GM19452 (cell line): Measurements from ENCODE around the gene PRF1.

Source experiments
- ATAC-seq: cut with Tn5 transposase; IDR thresholded peaks from one replicate; pipeline ENCODE4 v1.9.1; 2021; ENCODE audit not compliant: unreplicated experiment

PRF1 gene

DNA sequence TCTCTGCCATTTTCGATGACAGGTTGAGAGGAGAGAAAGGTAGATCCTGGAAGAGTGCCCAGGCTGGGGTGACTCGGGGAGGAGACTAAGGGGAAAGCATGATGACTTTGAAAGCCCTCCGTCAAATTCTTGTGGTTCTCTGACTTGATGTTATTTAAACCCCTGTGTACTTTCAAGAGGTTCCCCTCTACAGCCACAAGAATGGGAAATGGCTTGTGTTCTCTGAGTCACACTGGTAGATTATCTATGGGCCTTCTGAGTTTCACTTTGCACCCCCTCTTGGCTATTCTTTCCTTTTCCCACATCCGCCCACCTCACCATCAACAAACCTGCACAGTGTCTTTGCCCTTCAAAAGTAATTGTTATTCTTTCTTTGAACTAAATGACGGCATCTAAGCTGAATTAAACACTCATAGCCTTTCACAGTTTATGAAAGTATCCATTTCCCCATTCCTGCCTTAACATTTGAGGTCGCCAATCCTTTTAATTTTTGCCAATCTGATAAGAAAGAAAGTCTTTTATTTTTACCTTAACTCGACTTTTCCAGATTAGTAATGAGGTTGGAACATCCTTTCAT is 24.1 kb downstream of the PRF1 start:
- ATAC-seq, result peak; percentile 60

DNA sequence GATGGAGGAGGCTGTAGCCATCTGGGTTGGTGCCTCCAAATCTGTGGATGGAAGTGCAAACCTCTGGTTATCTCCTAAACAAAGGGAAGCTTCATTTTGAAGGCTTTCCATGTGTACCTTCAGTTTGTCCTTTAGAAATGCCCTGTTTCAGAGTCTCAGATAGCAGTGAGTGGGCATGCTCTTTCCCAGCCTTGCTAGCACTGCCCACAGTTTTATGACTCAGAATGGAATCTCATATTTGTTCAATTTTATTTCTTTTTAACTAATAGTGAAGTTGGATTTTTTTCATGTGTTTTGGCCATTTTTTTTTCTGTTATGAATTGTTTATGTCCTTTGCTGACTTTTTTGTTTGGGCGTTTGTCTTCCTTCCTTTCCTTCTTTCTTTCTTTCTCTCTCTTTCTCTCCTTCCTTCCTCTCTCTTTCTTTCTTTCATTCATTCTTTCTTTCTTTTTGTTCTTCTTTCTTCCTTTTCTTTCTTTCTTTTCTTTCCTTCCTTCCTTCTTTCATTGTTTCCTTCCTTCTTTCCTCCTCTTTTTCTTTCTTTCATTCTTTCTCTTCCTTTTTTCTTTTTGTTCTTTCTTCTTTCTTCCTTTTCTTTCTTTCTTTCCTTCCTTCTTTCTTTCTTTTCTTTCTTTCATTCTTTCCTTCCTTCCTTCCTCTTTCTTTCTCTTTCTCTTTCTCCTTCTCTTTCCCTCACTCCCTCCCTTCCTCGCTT is 25.6 kb downstream of the PRF1 start:
- ATAC-seq, result no peak

DNA sequence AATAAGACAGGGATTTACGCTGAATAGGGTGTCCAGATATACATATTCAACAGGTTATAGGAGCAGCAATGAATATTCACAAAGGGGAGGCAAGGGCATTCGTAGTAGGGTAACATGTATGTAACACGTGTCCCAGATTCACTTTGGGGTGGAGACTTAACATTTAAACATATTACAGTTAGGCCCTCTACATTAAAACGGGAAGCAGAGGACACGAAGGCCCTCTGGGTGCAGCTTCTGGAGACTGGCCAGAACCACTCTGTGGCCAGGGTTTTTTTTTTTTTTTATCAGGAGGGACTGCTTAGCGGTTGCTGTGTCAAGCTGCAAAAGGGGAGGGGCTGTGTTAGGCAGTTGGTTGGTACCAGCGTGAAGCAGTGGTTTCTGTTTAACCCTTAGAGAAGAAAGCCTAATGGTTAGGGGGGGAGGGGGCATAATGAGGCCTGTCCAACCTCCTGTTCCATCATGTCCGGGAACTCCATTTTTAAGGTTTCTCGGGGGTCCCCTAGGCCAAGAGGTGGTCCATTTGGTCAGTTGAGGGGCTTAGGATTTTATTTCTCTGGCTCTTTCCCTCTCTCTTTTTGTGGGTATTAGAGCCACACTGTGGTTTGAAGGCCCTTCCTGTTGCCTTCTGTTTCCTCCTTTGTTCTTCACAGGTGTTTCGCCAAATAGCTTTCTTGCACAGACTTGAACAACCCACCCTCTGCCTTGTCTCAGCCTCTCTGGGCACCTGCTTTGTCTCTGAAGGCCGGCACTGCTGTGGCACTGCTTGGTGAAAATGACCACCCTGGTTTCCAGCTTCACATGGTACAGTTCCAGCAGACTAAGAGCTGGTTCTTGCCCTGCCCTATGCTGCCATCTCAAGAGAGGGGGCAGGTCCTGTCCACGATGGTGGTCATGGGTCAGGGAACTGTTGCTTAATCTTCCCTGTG is 26.4 kb downstream of the PRF1 start:
- ATAC-seq, result peak; percentile 44

DNA sequence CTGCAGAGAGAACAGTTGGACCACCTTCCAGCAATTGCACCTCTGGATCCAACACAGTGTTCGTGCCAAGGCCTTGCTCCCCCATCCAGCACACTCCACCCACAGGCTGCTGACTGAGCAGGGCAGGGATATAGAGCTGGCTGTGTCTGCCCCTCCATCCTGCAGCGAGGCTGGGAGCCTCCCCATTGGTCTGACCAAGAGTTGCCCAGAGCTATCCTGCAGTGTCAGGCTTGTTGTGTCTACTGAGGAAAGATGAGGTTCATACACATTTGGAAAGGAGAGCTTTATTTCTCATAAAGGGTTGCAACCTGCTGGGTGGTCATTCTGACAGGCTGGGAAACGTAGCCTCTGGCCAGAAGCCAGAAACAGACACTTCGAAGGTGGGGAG is 27.1 kb downstream of the PRF1 start:
- no peak for ATAC-seq

DNA sequence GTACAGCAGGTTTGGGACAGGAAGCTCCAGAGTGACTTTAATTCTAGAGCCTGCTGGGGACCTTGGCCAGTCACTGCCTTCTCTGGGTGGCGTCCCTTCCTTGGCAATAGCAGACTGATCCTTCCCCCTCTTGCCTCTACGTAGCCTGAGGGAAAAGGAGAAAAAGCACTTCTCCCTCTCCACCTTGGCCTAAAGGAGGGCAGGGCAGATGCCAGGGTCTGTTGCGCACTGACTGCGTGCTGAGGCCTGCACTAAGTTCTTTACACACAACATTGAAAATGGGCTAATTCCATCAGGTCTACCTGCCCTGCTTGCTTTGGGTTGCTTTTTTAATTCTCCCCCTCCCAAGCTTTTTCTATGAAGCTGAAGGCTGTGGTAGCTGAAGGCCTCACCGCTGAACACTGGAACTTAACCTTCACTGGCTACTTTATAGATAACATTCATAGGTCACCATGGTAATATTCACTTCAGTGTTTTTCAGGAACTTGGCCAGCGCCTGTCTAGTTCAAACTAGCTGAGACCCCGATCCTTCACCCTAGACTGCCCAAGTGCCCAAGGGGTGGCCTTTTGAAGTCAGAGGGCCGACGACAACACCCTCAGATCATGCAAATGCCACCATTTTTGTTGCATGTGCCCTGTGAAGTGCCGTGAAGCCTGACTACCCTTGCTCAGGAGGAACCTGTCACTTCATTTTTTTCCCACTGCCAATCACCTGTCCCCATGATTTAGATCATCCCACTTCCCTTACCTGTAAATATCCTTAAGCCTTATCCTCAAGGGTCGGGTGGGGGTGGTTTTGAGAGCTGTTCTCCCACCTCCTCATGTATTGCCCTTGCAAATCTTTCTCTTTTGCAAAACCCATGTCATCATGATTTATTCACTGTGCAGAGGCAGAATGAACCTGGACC is 28.7 kb downstream of the PRF1 start:
- ATAC-seq, result no peak

GRCh38 chr10:70571636-70572439 is 30.7 kb downstream of the PRF1 start:
- ATAC-seq, result no peak

- no peak for ATAC-seq
Measured at GRCh38 chr10:70571236-70571635, 31.3 kb downstream of the PRF1 start.

DNA sequence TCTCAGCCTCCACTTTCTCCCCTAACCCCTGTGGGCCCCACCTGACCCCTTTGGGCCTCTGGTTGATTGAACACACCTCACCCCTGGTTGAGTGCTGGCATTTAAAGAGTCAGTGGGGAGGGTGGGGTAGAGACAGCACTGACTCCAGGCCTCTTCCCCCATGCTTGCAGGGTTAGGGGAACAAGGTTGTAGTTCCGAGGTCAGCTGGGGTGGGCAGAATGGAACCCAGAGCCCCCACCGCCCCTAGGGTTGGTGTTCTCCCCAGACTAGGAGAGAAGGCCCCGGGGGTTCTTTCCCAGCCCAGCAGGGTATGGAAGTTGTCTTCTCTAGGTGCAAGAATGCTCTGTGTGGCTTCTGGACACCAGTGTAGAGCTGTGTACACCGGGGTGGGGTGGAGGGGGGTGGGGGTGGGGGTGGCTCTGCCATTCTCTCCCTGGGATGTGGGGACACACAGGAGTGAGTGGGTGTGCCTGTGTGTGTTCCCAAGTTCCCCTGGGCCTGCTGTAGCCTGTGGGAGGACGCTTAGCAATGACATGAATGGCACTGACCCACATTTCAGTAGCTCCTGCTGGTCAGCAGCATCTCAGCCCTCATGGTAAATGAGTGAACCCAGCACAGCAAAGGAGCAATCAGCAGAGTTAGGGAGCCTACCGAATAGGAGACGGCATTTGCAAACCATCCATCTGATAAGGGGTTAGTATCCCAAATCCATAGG is 33.6 kb downstream of the PRF1 start:
- ATAC-seq, result no peak

DNA sequence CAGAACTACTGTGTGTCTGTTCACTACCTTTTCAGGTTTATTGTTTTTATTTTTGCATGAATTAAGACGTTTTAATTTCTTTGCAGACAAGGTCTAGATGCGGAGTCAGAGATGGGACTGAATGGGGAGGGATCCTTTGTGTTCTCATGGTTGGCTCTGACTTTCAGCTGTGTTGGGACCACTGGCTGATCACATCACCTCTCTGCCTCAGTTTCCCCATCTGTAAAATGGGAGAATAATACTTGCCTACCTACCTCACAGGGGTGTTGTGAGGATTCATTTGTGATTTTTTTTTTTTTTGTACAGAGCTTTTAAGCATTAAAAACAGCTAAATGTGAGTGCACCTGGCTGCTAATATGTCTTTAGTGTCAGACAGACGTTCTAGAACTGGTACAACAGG is 34.4 kb downstream of the PRF1 start:
- no peak for ATAC-seq

- no peak for ATAC-seq
Measured at GRCh38 chr10:70567603-70568002, 34.9 kb downstream of the PRF1 start.

DNA sequence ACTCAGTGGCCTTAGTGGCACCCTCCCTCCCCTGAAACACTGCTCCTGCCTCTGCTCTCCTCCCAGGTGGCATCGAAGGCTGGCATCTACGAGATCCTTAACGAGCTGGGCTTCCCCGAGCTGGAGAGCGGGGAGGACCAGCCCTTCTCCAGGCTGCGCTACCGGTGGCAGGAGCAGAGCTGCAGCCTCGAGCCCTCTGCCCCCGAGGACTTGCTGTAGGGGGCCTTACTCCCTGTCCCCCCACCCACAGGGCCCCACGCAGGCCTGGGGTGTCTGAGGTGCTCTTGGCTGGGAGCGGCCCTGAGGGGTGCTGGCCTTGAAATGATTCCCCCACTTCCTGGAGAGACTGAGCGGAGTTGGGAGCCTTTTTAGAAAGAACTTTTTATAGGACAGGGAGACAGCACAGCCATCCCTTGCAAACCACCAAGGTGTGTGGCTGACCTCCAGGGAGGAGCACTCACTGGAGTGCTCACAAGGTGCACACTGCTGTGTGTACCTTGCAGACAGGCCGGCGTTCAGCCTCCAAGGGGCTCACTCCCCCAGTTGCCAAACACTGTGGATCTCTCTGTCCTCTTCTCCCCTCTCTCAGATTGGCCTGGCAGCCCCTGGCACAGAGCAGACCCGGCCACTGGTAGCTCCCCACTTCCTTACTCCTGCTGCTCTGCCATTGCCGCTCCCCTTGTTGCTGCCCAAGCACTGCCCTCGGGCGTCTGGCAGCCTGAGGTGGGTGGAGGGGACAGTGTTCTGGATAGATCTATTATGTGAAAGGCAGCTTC is 35.8 kb downstream of the PRF1 start:
- ATAC-seq, result no peak

DNA sequence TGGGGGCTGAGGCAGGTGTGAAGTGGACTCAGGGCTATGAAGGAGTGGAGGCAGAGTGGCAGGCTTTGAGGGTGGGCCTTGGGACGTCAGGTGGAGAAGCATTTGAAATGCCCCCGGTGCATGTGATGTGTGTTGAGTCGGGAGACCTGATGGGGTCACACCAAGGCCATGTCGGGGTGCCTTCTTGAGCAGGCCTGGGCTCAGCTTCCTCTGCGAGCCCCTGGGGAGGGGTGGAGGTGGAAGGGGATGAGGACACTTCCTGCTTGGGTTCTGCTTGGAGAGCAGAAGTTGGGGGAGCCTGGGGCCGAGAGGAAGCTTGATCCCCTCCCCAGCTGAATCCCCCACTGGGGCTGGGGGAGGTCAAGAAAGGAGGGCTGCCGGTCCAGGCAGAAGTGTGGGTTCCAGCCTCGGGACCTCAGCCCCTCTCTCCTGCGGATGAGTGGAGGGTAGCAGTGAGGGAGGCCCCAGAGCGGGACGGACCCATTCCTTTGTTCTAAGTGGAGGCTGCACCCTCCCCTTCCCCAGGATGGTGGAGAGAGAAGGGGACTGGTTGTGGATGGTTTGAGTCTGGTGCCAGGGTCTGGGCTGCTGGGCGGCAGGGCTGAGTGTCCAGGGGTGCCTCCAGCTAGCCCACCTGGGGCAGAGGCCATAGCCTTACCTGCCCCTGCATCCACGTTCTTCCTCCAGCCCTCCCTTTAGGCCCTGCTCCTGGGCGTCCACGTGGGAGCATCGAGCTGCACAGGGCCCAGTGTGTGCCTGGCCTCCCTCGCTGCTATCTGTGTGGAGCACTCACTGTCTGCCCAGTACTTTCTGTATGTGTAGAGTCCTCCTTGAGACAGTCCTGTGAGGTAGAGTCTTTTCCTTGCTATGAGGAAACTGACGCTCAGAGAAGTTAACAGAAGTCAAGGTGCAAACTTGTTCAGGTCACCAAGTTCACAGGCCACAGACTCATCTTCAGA is 36.7 kb downstream of the PRF1 start:
- ATAC-seq, result no peak

- ATAC-seq, result no peak
Measured at GRCh38 chr10:70564901-70565351, 37.6 kb downstream of the PRF1 start.

GRCh38 chr10:70564113-70564725 is 38.3 kb downstream of the PRF1 start:
- ATAC-seq, result no peak

DNA sequence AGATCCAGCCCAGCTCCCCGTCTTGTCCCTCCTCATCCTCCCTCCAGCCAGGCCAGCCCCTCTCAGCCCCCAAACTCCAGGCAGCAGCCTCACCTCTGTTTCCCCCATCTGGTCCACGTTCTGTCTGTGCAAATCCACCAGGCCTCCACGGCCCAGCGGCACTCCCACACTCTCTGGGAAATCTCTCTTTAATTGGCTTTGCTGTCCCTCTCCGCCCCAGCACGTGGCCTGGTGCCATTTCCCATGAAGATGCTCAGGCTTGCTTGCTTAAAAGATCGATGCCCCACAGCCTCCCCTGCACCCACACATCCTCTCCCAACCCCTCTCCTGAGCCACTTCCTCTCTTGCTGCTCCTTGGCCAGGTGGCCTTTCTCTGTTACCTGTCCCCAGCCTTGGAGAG is 39.3 kb downstream of the PRF1 start:
- ATAC-seq, result no peak

DNA sequence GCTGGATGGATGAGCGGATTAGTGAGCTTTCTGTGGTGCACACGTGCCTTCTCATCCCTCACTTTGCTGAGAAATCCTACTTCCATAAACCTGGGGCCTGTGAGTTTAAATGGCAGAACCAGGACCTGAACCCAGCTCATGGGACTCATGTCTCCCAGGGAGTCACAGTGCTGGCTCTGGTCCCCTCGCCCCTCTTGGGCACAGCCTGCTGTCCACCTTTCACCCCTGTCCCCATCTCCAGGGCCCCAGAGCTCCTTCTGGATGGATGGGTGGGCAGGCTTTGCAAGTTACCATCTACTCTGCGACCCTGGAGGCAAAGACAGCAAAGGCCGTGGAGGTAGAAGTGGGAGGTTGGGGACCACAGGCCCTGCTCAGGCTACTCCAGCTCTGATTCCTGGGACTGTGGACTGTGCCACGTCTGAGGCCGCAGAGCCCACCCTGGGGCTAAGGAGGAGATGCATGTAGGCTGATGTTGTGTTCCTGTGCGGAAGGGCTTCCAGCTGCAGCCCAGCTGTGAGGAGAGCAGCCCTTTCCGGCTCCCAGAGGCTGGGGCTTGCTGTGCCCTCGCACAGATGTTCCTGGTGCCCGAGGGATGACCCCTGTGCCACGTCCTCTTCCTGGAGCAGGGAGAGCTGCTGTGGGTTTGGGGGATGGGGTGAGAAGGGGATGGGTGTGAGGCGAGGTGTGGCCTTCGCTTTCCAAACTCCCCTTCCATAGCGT is 40.3 kb downstream of the PRF1 start:
- no peak for ATAC-seq
